ENCODE results near the gene NXPH1.

The NXPH1 gene

DNA sequence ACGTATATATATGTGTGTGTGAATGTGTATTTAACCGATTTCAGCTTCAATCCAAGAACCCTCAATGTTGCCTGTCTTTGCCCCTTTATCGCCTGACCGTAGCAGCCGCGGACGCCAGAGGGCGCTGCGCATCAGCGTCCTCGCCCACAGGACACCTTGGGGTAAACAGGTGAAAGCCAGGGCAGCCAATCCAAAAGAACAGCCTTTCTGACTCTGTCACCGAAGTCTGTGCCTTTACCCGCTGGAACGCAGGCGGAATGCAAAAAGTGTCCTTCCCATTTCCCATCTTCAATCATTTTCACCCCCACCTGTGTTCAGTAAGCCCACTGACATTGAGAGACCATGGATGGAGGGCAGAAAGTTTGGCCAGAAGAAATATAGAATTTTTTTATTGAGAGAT, 3.6 kb downstream of the NXPH1 start:
- TF ChIP-seq, protein P1, sequence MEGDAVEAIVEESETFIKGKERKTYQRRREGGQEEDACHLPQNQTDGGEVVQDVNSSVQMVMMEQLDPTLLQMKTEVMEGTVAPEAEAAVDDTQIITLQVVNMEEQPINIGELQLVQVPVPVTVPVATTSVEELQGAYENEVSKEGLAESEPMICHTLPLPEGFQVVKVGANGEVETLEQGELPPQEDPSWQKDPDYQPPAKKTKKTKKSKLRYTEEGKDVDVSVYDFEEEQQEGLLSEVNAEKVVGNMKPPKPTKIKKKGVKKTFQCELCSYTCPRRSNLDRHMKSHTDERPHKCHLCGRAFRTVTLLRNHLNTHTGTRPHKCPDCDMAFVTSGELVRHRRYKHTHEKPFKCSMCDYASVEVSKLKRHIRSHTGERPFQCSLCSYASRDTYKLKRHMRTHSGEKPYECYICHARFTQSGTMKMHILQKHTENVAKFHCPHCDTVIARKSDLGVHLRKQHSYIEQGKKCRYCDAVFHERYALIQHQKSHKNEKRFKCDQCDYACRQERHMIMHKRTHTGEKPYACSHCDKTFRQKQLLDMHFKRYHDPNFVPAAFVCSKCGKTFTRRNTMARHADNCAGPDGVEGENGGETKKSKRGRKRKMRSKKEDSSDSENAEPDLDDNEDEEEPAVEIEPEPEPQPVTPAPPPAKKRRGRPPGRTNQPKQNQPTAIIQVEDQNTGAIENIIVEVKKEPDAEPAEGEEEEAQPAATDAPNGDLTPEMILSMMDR (IDR thresholded peaks at IDR 0.05; ENCODE audit: low read depth, low read length) = peak; percentile 36
- no peak for DNase-seq (ENCODE audit: extremely low read depth, low read depth)

DNA sequence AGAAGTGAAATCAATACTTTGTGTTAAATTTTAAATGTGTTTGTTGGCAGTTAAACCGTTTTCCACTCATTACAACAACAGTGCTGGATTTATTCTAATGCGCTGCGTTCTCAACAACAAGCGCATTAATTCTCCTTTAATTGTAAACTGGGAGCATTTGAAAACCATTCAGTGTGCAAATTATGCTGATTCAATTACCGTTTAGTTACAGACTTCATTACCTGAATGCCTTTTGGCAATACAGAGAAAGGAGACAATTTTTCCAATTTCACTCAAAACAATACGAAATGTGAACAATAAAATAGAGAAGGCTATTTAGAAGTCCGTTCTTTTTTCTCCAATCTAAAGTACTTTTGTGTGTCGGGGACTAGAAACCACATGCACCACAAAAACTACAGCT, 4.2 kb downstream of the NXPH1 start:
- DNase-seq (ENCODE audit: extremely low read depth, low read depth) = no peak
- TF ChIP-seq, protein P1 (IDR thresholded peaks at IDR 0.05; ENCODE audit: low read depth, low read length) = no peak

DNA sequence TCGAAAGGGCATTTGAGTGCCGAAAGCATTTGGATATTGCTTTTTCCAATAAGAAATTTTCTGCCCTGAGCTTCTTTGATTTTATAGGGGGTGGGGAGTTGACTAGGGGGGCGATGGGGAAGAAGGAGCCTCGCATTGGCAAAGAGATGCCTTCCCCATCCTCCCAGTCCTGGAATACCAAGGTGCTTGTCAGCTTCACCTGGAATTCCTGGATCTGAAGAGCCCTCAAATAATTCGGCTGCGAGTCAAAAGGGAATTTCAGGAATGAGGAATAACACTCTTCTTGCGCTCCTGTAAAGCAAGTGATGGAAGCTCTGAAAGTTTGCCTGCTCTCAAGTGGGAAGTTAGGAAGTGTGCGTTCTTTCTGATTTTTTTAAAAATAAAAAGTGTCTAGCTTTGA, 7.3 kb downstream of the NXPH1 start:
- no peak for DNase-seq (ENCODE audit: extremely low read depth, low read depth)
- TF ChIP-seq, protein P1 (IDR thresholded peaks at IDR 0.05; ENCODE audit: low read depth, low read length) = no peak

DNA sequence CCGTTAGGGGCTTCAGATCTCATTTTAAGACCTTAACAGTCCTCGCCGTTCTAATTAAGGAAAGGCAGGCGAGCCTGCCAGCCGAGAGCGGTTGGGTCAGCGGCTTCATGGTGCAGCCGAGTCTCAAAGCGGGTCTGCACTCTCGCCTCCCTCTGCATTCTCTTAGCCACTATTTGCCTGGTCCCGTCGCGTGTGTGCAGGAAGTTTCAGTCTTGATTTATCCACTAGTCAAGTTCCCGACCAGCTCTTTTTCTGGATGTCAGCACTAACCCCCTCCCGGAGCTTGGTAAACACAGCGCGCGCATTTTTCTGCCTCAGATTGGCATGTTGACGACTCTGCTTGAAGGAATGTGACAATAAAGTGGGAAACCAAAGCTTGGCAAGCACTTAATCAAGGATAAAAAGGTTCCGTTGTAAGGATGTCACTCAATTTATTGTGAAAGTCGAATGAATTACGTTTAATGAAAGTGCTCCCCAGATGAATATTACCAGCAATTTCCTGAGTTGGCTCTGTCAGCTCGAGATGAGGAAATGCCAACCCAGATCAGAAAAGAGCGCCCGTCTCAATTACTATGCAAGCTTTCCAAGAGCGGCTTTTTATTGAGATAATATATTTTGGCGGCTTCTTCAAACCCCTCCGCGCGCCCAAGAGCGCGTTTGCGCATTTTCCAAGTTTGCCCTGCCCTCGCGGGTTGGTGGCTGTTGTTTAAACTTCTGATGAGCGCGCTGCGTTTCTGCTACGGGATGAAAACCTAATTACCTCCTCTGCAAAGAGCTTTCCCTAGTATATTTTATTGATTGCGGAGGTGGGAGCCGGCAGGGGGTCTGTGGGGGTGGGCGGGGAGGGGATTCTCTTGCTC, 7.9 kb downstream of the NXPH1 start:
- TF ChIP-seq, protein P1 (IDR thresholded peaks at IDR 0.05; ENCODE audit: low read depth, low read length) = no peak
- no peak for DNase-seq (ENCODE audit: extremely low read depth, low read depth)

DNA sequence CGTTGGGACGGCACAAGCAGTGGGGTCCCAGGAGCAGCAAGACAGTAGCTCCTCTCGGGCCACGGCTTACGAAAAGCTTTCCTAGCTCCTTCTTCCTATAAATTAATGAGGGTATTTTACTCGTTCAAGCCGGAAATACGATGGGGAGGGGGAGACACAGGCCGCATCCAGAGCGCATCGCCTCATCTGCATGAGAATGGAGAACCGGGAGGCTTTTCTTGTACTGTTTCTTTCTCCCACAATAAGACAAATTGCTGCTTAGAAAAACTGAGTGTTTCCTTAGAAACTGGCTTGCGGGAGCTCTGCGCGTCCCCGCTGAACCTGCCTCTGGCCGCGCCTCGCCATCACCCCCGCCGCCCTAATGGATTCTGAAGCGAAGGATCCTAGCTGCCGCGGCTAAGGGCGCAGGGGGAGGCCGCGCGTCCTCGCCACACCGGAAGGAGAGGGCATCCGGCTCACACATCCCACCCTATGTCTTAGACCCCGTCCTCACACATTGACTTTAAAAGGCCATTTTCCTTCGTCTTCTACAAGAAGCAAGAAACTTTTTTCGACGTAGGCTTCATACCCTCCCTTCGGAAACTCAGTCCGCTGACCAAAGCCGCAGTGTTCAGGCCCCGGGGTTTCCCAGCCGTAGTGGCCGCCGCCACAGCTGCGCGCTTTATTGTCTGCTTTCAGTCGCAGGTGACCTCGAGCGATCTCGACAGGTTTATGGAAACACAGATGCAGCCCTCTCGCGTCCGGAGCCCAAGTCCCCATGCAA, 8.8 kb downstream of the NXPH1 start:
- TF ChIP-seq, protein P1 (IDR thresholded peaks at IDR 0.05; ENCODE audit: low read depth, low read length) = no peak
- DNase-seq (ENCODE audit: extremely low read depth, low read depth) = no peak

DNA sequence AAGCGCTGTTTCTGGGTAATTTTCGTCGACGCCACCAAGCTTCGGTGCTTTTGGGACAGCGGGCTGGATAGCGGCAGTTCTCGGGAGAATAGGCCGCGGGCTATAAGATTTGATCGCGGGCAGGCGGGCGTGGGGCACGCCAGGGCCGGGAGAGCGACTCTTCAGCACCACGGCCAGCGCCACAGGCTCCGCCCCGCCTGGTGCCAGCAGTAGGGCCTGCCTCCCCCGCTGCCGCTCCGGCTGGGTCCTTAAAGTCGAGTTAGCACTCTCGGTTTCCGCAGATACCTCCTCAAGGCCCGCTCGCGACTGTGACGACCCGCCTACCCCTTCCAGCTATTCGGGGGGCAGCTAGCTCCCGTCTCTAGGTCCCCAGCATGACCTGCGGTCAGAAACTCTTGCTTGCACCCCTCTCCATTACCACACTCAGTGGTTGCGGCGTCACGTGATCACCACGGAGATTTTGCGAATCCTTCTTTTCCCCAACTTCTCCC, 9.4 kb downstream of the NXPH1 start:
- TF ChIP-seq, protein P1 (IDR thresholded peaks at IDR 0.05; ENCODE audit: low read depth, low read length) = no peak
- DNase-seq (ENCODE audit: extremely low read depth, low read depth) = no peak

Data from AG09319 (cell line).